Measurements from ENCODE around the gene LRAT. TPM values are rescaled to one million over a fixed set of nuclear protein-coding genes. Genes with fewer than 3 reads are reported as not detected.

The LRAT gene
- total RNA-seq, 2 experiments from 2014 or later, result not detected

DNA sequence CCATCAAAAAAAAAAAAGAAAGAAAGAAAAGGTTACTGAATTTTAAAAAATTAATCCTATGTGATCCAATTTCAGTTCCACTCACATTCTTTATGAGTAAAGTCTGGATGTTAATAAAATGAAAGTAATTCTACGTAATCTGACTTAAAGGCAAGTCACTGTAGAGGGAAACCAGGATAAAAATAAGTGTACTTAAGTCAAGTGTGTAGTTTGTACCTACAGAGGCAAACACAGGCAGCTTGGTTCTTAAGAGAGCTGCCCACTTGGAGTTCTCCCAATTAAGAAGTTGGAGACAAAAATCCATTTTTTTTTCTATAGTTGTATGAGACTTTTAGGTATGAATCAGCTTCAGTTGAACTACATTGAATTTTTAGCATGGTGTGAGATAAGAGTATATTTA is 7.0 kb upstream of the LRAT start:
- Mint-ChIP-seq H3K36me3 (ENCODE audit: low read depth) (no peaks in the 10 kb centered on the region), H3K9me3 (no peaks in the 10 kb centered on the region), H3K4me1 (peaks cover under 1% of the 10 kb centered on the region), H3K27ac (no peak overlapping the region), H3K27me3 (peaks cover 31% of the 10 kb centered on the region), H3K4me3 (no peak overlapping the region)
- POLR2A ChIA-PET, result no interaction called here
- DNase-seq, result no peak
- CTCF ChIA-PET, result no interaction called here

DNA sequence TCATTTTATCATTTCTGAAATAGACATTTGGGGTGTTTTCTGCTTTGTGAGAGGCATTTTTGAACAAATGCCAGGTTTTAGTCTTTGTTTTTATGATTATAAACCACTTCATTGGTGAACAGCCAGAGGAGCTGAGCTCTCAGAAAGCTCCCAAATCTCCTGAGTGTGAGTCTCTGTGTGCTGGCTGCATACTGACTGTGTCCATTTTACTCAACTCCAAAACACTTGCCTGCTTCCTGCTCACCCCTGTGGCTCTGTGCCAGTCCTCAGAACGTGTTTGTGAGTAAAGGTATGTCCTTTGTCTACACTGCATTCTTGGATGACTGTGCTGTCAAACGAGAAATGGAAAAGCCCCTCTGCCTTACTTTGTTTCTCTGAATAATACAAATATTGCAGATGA is 5.4 kb upstream of the LRAT start:
- no peaks in the 10 kb centered on the region for H3K9me3 Mint-ChIP-seq
- H3K36me3 Mint-ChIP-seq (ENCODE audit: low read depth), result no peaks in the 10 kb centered on the region
- peaks cover 12% of the 10 kb centered on the region for H3K4me1 Mint-ChIP-seq
- CTCF ChIA-PET, result no interaction called here
- peaks cover 37% of the 10 kb centered on the region for H3K27me3 Mint-ChIP-seq
- no peak for DNase-seq
- H3K27ac Mint-ChIP-seq, result no peak overlapping the region
- POLR2A ChIA-PET, result no interaction called here
- no peak overlapping the region for H3K4me3 Mint-ChIP-seq

DNA sequence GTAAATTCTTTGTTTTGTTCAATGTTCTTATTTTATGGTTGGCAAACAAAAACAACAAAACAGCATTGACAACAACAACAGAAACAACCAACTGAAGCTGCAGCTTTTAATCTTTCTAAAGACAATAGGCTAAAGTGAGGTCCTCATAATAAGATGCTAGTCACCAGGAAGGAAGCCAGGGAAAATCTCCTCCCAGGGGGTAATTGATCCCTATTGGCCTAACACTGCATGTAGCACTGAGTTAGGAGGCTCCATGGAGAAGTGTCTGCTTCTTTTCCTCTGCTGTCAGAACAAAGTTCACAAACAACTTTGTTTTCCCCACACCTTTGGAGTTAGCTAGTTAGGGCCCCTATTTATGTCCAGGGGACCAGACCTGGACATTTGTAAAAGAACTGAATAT is 4.7 kb upstream of the LRAT start:
- CTCF ChIA-PET, result no interaction called here
- POLR2A ChIA-PET, result no interaction called here
- Mint-ChIP-seq H3K36me3 (ENCODE audit: low read depth) (peaks cover 2% of the 10 kb centered on the region), H3K9me3 (no peaks in the 10 kb centered on the region), H3K4me1 (peaks cover 14% of the 10 kb centered on the region), H3K27me3 (peaks cover 39% of the 10 kb centered on the region), H3K27ac (no peak overlapping the region), H3K4me3 (no peak overlapping the region)
- no peak for DNase-seq

DNA sequence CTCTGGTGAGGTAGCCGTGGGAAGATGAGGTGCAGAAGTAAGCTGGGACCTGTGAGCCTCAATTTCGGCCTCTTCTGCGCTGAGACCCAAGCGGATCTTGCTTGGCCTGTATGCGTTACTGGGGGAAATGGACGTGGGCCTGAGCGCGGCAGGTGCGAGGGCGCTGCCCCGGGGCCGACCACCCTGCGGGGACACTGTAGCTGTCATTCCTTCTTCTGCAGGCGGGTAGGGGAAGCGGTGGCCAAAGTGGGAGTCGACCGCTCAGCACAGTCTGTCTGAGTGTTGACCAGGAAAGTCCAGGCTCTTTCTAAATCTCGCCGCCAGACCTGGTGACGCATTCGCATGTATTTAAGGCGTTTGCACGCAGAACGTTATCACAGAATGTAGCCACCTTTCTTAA is 3.3 kb upstream of the LRAT start:
- Mint-ChIP-seq H3K4me1 (peaks cover 17% of the 10 kb centered on the region), H3K4me3 (no peak overlapping the region), H3K27me3 (peaks cover 48% of the 10 kb centered on the region), H3K36me3 (ENCODE audit: low read depth) (peaks cover 4% of the 10 kb centered on the region), H3K27ac (no peak overlapping the region), H3K9me3 (no peaks in the 10 kb centered on the region)
- no peak for DNase-seq
- ChIA-PET CTCF (no interaction called here), POLR2A (no interaction called here)

DNA sequence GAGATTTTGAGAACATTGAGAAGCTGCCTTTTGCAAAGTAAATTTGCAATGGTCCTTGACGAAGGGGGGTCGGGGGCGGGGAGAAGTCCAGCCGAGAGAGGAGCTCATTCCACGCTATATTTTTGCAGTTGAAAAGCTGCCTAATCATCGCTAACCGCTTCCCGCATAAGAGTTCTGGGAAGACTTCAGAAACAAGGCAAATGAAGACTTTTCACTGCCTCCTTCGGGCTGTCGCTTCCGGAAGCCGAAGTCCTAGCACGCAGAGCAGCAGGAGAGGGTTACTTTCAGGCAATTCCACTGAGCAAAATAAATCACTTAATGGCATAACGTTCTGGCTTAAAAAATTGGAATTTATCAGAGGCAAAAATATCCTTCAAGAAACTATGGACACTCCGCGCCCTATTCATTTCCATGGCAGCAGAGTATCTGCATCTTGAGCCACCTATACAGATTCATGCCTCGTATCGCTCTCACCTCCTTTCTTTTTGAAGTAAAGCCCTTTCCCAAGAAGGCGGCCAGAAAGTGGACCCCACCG is 2.6 kb upstream of the LRAT start:
- ChIA-PET CTCF (no interaction called here), POLR2A (no interaction called here)
- H3K4me1 Mint-ChIP-seq, result peaks cover 17% of the 10 kb centered on the region
- DNase-seq, result no peak
- peaks cover 53% of the 10 kb centered on the region for H3K27me3 Mint-ChIP-seq
- H3K9me3 Mint-ChIP-seq, result no peaks in the 10 kb centered on the region
- no peak overlapping the region for H3K27ac Mint-ChIP-seq
- peaks cover 4% of the 10 kb centered on the region for H3K36me3 Mint-ChIP-seq (ENCODE audit: low read depth)
- no peak overlapping the region for H3K4me3 Mint-ChIP-seq

DNA sequence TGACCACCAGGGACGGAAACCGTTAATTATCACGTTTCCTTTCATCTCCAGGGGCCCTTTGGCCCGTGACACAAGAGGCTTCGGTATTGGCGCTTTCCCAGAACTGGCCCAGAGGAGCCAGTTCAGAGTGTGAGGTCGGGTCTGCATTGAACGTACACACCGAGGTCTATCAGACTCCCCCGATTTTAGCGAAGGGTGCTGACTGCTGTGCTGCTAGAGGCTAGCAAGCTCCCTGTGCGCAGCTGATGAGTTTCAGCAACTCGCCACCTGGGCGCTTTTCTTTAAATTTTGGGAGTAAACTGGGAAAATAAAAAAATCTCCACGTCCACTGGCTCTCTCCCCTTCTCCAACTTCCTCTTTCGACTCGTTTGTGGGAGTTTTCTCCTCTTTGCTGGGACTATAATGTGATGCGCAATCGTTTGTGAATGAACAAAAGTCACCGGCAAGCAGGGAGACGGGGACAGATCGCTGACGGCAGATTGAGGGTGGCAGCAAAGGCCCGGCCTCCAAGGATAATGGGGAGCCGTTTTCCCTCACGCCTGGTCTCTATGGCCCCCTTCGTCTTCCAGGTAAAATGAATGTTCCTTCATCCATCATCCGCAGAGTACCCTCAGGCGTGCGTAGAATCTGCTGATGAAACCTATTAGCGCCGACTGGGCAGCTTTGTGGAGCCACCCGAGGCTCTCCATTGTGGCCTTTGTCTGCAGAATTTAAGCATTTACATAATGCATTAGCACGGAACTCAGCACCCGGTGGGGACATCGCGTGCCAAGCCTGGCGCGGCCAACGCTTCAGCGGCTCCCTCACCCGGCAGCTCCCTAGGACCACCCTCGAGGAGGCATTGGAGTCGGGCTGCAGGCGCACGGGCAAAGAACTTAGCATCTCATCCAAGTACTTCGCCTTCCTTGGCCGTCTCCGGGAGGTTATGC is 1.6 kb upstream of the LRAT start:
- H3K4me3 Mint-ChIP-seq, result peak overlapping the region; percentile 17
- peaks cover 62% of the 10 kb centered on the region for H3K27me3 Mint-ChIP-seq
- no peaks in the 10 kb centered on the region for H3K9me3 Mint-ChIP-seq
- ChIA-PET CTCF (no interaction called here), POLR2A (no interaction called here)
- no peak overlapping the region for H3K27ac Mint-ChIP-seq
- H3K36me3 Mint-ChIP-seq (ENCODE audit: low read depth), result peaks cover 4% of the 10 kb centered on the region
- peaks cover 17% of the 10 kb centered on the region for H3K4me1 Mint-ChIP-seq
- no peak for DNase-seq

DNA sequence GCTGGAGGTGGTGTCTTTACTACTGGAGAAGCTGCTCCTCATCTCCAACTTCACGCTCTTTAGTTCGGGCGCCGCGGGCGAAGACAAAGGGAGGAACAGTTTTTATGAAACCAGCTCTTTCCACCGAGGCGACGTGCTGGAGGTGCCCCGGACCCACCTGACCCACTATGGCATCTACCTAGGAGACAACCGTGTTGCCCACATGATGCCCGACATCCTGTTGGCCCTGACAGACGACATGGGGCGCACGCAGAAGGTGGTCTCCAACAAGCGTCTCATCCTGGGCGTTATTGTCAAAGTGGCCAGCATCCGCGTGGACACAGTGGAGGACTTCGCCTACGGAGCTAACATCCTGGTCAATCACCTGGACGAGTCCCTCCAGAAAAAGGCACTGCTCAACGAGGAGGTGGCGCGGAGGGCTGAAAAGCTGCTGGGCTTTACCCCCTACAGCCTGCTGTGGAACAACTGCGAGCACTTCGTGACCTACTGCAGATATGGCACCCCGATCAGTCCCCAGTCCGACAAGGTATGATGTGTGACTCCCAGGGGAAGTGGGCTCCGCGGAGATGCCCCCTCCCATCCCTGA is 634 bp downstream of the LRAT start:
- peak overlapping the region; percentile 75 for H3K4me3 Mint-ChIP-seq
- peaks cover 17% of the 10 kb centered on the region for H3K4me1 Mint-ChIP-seq
- POLR2A ChIA-PET, result no interaction called here
- no peaks in the 10 kb centered on the region for H3K9me3 Mint-ChIP-seq
- peaks cover 69% of the 10 kb centered on the region for H3K27me3 Mint-ChIP-seq
- no peak for DNase-seq
- H3K27ac Mint-ChIP-seq, result no peak overlapping the region
- CTCF ChIA-PET, result interaction anchor here (0.9 kb wide), 1 partner anchor 60 kb away, joined by 4 read pairs; no protein-coding TSS in a partner anchor
- H3K36me3 Mint-ChIP-seq (ENCODE audit: low read depth), result peaks cover 4% of the 10 kb centered on the region

DNA sequence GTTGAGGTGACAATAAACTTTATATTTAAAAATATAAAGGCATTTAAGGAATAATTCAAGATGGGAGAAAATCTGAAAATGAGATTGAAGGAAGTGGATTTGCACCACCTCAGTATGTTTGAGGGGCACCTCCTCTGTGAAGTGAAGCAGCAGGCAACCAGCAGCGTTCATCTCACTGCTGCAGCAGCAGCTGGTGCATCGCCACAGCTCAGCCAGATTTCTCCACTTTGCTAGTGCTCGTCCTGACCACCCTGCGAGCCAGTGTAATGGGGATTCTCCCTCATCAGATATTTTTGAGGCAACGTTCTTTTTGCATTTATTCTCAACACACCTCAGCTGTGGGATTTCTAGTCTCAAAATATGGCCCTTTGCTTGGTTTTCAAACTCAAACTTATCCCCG is 13.9 kb downstream of the LRAT start:
- peaks cover 3% of the 10 kb centered on the region for H3K27me3 Mint-ChIP-seq
- ChIA-PET POLR2A (no interaction called here), CTCF (no interaction called here)
- no peaks in the 10 kb centered on the region for H3K4me1 Mint-ChIP-seq
- DNase-seq, result no peak
- no peaks in the 10 kb centered on the region for H3K9me3 Mint-ChIP-seq
- no peaks in the 10 kb centered on the region for H3K36me3 Mint-ChIP-seq (ENCODE audit: low read depth)
- no peak overlapping the region for H3K27ac Mint-ChIP-seq
- H3K4me3 Mint-ChIP-seq, result no peak overlapping the region

DNA sequence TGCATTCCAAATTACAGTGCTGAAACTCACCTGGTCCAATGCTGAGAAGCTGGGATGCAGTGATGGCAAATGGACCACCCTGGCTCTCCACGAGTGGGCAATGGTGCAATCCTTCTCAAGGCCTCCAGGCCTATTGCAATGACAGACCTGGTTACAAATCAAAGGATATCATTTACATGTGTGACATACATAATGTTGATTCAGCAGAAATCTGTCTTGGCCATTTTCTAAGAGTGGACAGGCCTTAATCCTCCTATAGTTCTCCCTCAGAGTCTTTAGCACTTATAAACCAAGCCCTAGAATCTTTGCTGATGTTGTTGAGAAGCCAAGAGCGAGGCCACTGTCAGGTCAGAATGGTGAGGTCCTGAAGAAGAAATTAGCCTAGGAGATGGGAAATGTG is 17.1 kb downstream of the LRAT start:
- Mint-ChIP-seq H3K36me3 (ENCODE audit: low read depth) (no peaks in the 10 kb centered on the region), H3K4me3 (no peak overlapping the region), H3K27ac (no peak overlapping the region), H3K27me3 (peaks cover 3% of the 10 kb centered on the region), H3K9me3 (no peaks in the 10 kb centered on the region), H3K4me1 (no peaks in the 10 kb centered on the region)
- DNase-seq, result no peak
- ChIA-PET CTCF (no interaction called here), POLR2A (no interaction called here)

DNA sequence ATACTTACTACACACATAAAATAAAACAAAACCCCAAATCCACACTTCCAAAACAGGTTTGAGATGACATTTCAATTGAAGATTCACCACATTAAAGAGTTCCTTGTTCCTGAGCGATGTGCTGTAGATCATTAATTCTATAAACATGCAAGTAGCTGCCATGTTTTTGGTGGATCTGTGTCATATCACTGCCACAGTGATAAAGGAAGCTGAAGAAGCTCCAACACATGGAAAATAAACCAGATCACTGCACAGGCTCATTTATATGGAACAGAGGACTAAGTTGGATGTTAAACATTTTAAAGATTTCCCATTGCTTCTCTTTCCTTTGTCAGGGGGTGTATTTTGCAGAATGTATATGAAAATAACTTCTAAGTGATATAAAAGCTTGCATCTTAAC is 34.5 kb downstream of the LRAT start:
- H3K4me1 Mint-ChIP-seq, result no peaks in the 10 kb centered on the region
- H3K9me3 Mint-ChIP-seq, result no peaks in the 10 kb centered on the region
- ChIA-PET CTCF (interaction anchor here (1.1 kb wide), 1 partner anchor 140 kb away, joined by 3 read pairs; no protein-coding TSS in a partner anchor), POLR2A (no interaction called here)
- no peak overlapping the region for H3K27ac Mint-ChIP-seq
- H3K36me3 Mint-ChIP-seq (ENCODE audit: low read depth), result no peaks in the 10 kb centered on the region
- no peak overlapping the region for H3K4me3 Mint-ChIP-seq
- peaks cover 2% of the 10 kb centered on the region for H3K27me3 Mint-ChIP-seq
- DNase-seq, result no peak

DNA sequence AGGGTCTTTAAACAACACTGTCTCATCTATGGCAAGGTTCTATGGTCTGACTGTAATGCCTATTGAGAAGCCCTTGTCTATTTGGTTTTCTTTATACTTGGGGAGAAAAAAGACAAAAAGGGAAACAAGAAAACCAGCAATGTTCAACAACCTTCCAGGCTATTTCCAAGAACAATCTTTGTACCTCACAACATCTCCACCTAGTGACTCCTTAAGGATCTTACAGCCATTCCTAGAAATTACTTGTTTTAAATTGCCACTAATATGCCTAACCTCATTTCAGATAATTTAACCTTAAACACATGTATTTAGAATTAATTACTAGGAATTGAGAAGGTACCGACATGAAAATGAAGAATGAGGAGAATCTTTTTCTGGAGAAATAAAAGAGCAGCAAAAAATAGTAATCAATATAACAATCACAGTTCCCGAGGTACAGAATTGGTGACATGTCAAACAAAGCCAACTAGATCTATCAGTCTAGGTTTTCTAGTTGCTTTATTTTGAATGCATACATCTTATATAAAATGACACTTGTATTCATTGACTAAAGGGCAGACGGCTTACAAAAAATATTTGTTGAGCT is 35.7 kb downstream of the LRAT start:
- DNase-seq, result no peak
- Mint-ChIP-seq H3K27me3 (peaks cover 2% of the 10 kb centered on the region), H3K36me3 (ENCODE audit: low read depth) (no peaks in the 10 kb centered on the region), H3K4me1 (no peaks in the 10 kb centered on the region), H3K4me3 (no peak overlapping the region), H3K27ac (no peak overlapping the region), H3K9me3 (no peaks in the 10 kb centered on the region)
- CTCF ChIA-PET, result interaction anchor here (1.1 kb wide), 1 partner anchor 141 kb away, joined by 3 read pairs; no protein-coding TSS in a partner anchor
- POLR2A ChIA-PET, result no interaction called here

DNA sequence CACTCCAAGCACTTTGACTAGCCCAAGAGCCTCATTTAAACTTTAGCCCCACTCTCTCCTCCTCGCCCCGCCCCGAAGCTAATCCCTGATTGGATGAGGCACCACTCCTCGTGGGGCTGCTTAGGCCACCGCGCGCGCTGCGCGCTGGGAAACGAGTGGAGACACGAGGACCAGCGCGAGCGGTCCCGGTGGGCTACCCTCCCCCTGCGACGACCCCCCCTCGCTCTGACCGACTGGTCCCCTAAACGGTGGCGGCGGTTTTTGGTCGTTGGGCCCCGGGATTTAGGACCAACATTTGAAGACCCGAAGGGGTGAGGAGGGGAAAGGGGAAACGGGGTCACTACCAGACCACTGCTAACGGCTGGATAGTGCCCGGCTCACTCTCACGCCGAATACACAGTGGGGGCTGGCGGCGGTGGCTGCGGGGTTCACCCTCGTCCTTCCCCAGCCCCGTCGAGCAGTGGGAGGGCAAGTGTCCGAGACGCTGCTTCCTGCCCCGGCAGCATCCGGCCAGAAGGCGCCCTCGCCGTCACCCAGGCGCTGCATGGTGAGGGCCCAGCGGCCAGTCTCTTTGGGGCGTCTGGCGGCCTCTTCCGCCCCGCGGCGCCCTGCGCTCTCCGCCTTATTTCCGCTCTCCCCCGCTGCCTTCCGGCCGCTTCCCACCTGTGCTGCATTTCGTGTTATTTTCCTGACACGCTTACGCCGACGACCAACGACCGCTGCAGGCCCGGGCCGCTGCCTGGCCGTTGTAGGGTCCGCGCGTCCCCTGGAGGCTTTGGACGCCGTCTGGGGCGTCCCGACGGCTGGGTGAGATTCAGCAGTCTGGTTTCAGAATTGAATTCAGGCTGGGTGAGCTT is 37.6 kb downstream of the LRAT start, which contains the start of gene RBM46:
RBM46 (plus strand) TSS at position 147 of the 857 bp plus-strand sequence. CDS start 15,481 bp downstream, outside the sequence.
- POLR2A ChIA-PET, result no interaction called here
- H3K36me3 Mint-ChIP-seq (ENCODE audit: low read depth), result no peaks in the 10 kb centered on the region
- H3K9me3 Mint-ChIP-seq, result no peaks in the 10 kb centered on the region
- CTCF ChIA-PET, result no interaction called here
- no peak for DNase-seq
- H3K27me3 Mint-ChIP-seq, result peaks cover 2% of the 10 kb centered on the region
- H3K4me3 Mint-ChIP-seq, result no peak within 1 kb of the TSS
- no peaks in the 10 kb centered on the region for H3K4me1 Mint-ChIP-seq
- H3K27ac Mint-ChIP-seq, result no peak within 1 kb of the TSS

DNA sequence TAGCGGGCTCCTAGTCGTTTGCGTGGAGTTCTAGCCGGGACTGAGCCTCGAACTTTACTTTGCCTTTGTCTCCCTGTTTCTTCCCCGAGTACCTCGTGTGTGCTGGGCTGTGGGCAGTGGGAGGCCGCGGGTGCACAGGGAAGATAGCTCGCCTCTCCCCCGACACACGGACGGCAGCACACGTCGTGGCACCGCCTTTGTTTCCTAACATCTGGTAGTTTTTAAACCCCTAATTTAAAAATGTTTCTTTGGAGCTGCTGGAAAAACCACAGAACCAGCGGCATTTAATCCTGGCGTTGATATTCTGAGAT is 38.1 kb downstream of the LRAT start:
- Mint-ChIP-seq H3K36me3 (ENCODE audit: low read depth) (no peaks in the 10 kb centered on the region), H3K27ac (no peak overlapping the region)
- no peak for DNase-seq

More for the DNA sequence above, 38.1 kb downstream of the LRAT start:
- no peaks in the 10 kb centered on the region for H3K9me3 Mint-ChIP-seq
- no peaks in the 10 kb centered on the region for H3K4me1 Mint-ChIP-seq
- ChIA-PET POLR2A (no interaction called here), CTCF (no interaction called here)
- no peak overlapping the region for H3K4me3 Mint-ChIP-seq
- peaks cover 2% of the 10 kb centered on the region for H3K27me3 Mint-ChIP-seq
